ENCODE data around the gene CCSAP. TPM values are rescaled to one million over a fixed set of nuclear protein-coding genes. Genes with fewer than 3 reads are reported as not detected.
"Not testable (repeated sequence)": the region's sequence is repeated elsewhere in the genome, so short reads cannot be mapped to it uniquely, and the experiment has no call there.

Gene CCSAP
- total RNA-seq, 1 donor from 2014 or later = 5.6 TPM

- DNase-seq (ENCODE audit: low spot score) = no peak
- intact Hi-C loops (cut with DNase I) = no loop called here
Measured at GRCh38 chr1:229334716-229335115, 8.1 kb downstream of the CCSAP start.

GRCh38 chr1:229334269-229334668 is 8.6 kb downstream of the CCSAP start:
- intact Hi-C loops (cut with DNase I) = no loop called here
- DNase-seq (ENCODE audit: low spot score) = no peak

GRCh38 chr1:229328598-229329362 is 14.1 kb downstream of the CCSAP start:
- intact Hi-C loops (cut with DNase I) = no loop called here
- DNase-seq (ENCODE audit: low spot score) = no peak

- intact Hi-C loops (cut with DNase I); DNase-seq (ENCODE audit: low spot score): not testable (repeated sequence)
Measured at GRCh38 chr1:229327765-229328164, 15.1 kb downstream of the CCSAP start.

GRCh38 chr1:229326601-229327000 is 16.2 kb downstream of the CCSAP start:
- no peak for DNase-seq (ENCODE audit: low spot score)
- intact Hi-C loops (cut with DNase I) = no loop called here

GRCh38 chr1:229325853-229326487 is 16.9 kb downstream of the CCSAP start:
- DNase-seq (ENCODE audit: low spot score) = no peak
- intact Hi-C loops (cut with DNase I) = no loop called here

- DNase-seq (ENCODE audit: low spot score) = no peak
- intact Hi-C loops (cut with DNase I) = no loop called here
Measured at GRCh38 chr1:229325401-229325800, 17.4 kb downstream of the CCSAP start.

- intact Hi-C loops (cut with DNase I) = no loop called here
- DNase-seq (ENCODE audit: low spot score) = no peak
Measured at GRCh38 chr1:229323885-229324553, 18.8 kb downstream of the CCSAP start.

GRCh38 chr1:229323201-229323600 is 19.6 kb downstream of the CCSAP start:
- no peak for DNase-seq (ENCODE audit: low spot score)
- intact Hi-C loops (cut with DNase I) = no loop called here

GRCh38 chr1:229319487-229319886 is 23.4 kb downstream of the CCSAP start:
- DNase-seq (ENCODE audit: low spot score) = no peak
- intact Hi-C loops (cut with DNase I) = no loop called here

- intact Hi-C loops (cut with DNase I) = no loop called here
- DNase-seq (ENCODE audit: low spot score) = no peak
Measured at GRCh38 chr1:229318056-229318455, 24.8 kb downstream of the CCSAP start.

- no peak for DNase-seq (ENCODE audit: low spot score)
- intact Hi-C loops (cut with DNase I) = no loop called here
Measured at GRCh38 chr1:229316166-229316565, 26.7 kb downstream of the CCSAP start.

- no peak for DNase-seq (ENCODE audit: low spot score)
- intact Hi-C loops (cut with DNase I) = no loop called here
Measured at GRCh38 chr1:229310833-229311232, 32.0 kb downstream of the CCSAP start.

- DNase-seq (ENCODE audit: low spot score) = no peak
- intact Hi-C loops (cut with DNase I) = no loop called here
Measured at GRCh38 chr1:229309684-229310083, 33.2 kb downstream of the CCSAP start.

- intact Hi-C loops (cut with DNase I) = no loop called here
- DNase-seq (ENCODE audit: low spot score) = no peak
Measured at GRCh38 chr1:229309074-229309473, 33.8 kb downstream of the CCSAP start.

- intact Hi-C loops (cut with DNase I) = no loop called here
- DNase-seq (ENCODE audit: low spot score) = no peak
Measured at GRCh38 chr1:229305392-229305791, 37.5 kb downstream of the CCSAP start.

- intact Hi-C loops (cut with DNase I) = no loop called here
- DNase-seq (ENCODE audit: low spot score) = no peak
Measured at GRCh38 chr1:229303855-229304254, 39.0 kb downstream of the CCSAP start.

GRCh38 chr1:229302740-229303139 is 40.1 kb downstream of the CCSAP start:
- no peak for DNase-seq (ENCODE audit: low spot score)
- intact Hi-C loops (cut with DNase I) = no loop called here

- intact Hi-C loops (cut with DNase I) = no loop called here
- no peak for DNase-seq (ENCODE audit: low spot score)
Measured at GRCh38 chr1:229300099-229300757, 42.6 kb downstream of the CCSAP start.

GRCh38 chr1:229298887-229299503 is 43.9 kb downstream of the CCSAP start:
- no peak for DNase-seq (ENCODE audit: low spot score)
- intact Hi-C loops (cut with DNase I) = no loop called here
